ENCODE results near the gene AUTS2. TPM values are rescaled to one million over a fixed set of nuclear protein-coding genes. Genes with fewer than 3 reads are reported as not detected.

The AUTS2 gene
- total and polyA plus RNA-seq, 2 experiments from 2014 or later, result 32.0 to 91.0 TPM

DNA sequence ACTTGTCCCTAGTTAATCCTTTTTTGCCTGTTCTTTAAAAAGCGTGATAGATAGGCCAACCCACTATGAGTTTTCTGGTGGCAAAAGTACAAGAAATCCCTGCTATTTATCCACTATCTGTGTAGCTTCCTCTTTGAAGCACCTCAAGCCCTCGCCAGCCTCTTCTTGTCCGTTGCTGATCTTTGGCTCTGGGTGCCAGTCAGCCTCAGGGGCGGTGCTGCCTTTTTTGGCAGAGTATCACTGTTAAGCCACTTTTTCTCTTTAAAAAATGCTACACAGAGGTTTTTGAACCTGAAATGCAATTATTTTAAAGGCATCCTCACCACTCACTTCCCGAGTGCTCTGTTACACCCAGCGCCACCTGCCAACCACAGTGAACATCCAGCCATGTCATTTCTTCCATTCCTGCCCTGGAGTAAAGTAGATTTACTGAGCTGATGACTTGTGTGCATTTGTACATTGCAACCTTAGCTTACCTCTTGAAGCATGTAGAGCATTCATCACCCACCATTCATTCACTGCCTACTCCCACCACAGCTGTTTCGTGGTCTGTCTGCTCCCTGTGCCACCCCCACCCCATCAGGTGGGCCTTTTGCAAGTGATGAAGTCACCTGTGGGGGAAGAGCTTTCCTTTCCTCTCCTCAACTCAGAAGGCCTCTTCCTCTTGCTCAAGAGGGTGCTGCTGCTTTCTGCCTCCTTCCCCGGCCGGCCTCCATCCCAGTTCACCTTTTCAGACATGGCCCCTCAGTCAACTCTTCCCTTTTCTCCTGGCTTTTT is 1119.5 kb downstream of the AUTS2 start (continued):
- TF ChIP-seq, protein P1, sequence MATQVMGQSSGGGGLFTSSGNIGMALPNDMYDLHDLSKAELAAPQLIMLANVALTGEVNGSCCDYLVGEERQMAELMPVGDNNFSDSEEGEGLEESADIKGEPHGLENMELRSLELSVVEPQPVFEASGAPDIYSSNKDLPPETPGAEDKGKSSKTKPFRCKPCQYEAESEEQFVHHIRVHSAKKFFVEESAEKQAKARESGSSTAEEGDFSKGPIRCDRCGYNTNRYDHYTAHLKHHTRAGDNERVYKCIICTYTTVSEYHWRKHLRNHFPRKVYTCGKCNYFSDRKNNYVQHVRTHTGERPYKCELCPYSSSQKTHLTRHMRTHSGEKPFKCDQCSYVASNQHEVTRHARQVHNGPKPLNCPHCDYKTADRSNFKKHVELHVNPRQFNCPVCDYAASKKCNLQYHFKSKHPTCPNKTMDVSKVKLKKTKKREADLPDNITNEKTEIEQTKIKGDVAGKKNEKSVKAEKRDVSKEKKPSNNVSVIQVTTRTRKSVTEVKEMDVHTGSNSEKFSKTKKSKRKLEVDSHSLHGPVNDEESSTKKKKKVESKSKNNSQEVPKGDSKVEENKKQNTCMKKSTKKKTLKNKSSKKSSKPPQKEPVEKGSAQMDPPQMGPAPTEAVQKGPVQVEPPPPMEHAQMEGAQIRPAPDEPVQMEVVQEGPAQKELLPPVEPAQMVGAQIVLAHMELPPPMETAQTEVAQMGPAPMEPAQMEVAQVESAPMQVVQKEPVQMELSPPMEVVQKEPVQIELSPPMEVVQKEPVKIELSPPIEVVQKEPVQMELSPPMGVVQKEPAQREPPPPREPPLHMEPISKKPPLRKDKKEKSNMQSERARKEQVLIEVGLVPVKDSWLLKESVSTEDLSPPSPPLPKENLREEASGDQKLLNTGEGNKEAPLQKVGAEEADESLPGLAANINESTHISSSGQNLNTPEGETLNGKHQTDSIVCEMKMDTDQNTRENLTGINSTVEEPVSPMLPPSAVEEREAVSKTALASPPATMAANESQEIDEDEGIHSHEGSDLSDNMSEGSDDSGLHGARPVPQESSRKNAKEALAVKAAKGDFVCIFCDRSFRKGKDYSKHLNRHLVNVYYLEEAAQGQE (IDR thresholded peaks at IDR 0.05; ENCODE audit: unreplicated experiment), result no peak
- TF ChIP-seq POLR2AphosphoS5 (IDR thresholded peaks at IDR 0.05; ENCODE audit: low read depth) (no peak), STAT1 (IDR thresholded peaks at IDR 0.05; ENCODE audit: unreplicated experiment) (no peak)

DNA sequence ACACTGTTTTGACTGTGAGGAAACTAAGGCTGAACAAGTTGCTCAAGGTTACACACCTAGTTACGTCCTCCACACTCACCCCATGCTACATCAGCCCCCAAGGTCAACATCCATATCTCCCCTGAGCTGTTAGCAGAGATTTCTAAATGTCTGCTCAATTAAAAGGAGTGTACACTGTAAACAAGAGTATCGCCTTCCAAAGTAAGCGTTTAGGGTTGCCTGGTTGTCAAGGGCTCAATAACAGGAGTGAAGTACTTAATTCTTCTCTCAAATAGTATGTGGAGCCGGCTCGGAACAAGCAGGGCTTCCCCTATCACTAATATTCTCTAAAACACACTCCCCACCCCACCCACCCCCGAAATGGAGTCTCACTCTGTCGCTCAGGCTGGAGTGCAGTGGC is 1120.8 kb downstream of the AUTS2 start:
- Histone ChIP-seq H4K20me1 (replicated peaks; ENCODE audit: insufficient read depth) (peaks cover 52% of the 10 kb centered on the region), H3K36me3 (ENCODE audit: insufficient read depth) (peaks cover 5% of the 10 kb centered on the region; the same call in 1 of the 2 replicates), H3K4me1 (ENCODE audit: insufficient read depth) (peaks cover 59% of the 10 kb centered on the region), H3K4me3 (no peak overlapping the region), H2AFZ (no peak overlapping the region), H3K79me2 (replicated peaks; ENCODE audit: insufficient read depth) (peaks cover 99% of the 10 kb centered on the region), H3K27me3 (ENCODE audit: insufficient read depth) (no peaks in the 10 kb centered on the region), H3K27ac (ENCODE audit: low read depth) (no peak overlapping the region), H3K9me2 (ENCODE audit: insufficient read depth) (no peaks in the 10 kb centered on the region), H3K4me2 (no peak overlapping the region), H3F3A (replicated peaks; ENCODE audit: low read depth) (no peaks in the 10 kb centered on the region; the same call in 1 of the 2 replicates)
- H3K4me3 Mint-ChIP-seq, result no peak overlapping the region
- DNase-seq (ENCODE audit: low spot score), result no peak
- peaks cover 57% of the 10 kb centered on the region for H3K4me1 Mint-ChIP-seq
- ATAC-seq, result no peak
- H3K36me3 Mint-ChIP-seq (ENCODE audit: low read depth), result peaks cover 16% of the 10 kb centered on the region
- H3K27me3 Mint-ChIP-seq (ENCODE audit: insufficient read depth, low read depth, poor library complexity), result peaks cover 10% of the 10 kb centered on the region
- no peak overlapping the region for H3K27ac Mint-ChIP-seq
- TF ChIP-seq ZNF114 (CRISPR knock-in tag; IDR thresholded peaks at IDR 0.05), result no peak
- TF ChIP-seq, protein P2, sequence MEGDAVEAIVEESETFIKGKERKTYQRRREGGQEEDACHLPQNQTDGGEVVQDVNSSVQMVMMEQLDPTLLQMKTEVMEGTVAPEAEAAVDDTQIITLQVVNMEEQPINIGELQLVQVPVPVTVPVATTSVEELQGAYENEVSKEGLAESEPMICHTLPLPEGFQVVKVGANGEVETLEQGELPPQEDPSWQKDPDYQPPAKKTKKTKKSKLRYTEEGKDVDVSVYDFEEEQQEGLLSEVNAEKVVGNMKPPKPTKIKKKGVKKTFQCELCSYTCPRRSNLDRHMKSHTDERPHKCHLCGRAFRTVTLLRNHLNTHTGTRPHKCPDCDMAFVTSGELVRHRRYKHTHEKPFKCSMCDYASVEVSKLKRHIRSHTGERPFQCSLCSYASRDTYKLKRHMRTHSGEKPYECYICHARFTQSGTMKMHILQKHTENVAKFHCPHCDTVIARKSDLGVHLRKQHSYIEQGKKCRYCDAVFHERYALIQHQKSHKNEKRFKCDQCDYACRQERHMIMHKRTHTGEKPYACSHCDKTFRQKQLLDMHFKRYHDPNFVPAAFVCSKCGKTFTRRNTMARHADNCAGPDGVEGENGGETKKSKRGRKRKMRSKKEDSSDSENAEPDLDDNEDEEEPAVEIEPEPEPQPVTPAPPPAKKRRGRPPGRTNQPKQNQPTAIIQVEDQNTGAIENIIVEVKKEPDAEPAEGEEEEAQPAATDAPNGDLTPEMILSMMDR (conservative IDR thresholded peaks at IDR 0.05; ENCODE audit: low read depth in 2 of 2), result no peak
- TF ChIP-seq ZNF331 (CRISPR knock-in tag; IDR thresholded peaks at IDR 0.05; ENCODE audit: low read depth), result no peak
- TF ChIP-seq CREB1 (CRISPR knock-in tag; IDR thresholded peaks at IDR 0.05; ENCODE audit: low read depth), result no peak
- no peak for TF ChIP-seq EZH2 (IDR thresholded peaks at IDR 0.05; ENCODE audit: low read depth, unreplicated experiment)
- no peak for TF ChIP-seq STAT1 (IDR thresholded peaks at IDR 0.05; ENCODE audit: unreplicated experiment)
- TF ChIP-seq POLR2AphosphoS5 (IDR thresholded peaks at IDR 0.05; ENCODE audit: low read depth), result no peak
- peaks cover 10% of the 10 kb centered on the region for H3K9me3 Mint-ChIP-seq

Data from GM23338 (cell line).